Measurements from ENCODE around the gene ISYNA1. TPM values are rescaled to one million over a fixed set of nuclear protein-coding genes. Genes with fewer than 3 reads are reported as not detected.

The ISYNA1 gene
- total and polyA plus RNA-seq, 2 of the 13 experiments (the other 11 are each of a cell fraction or from before 2014, with no cell fraction given) = 29.6 to 48.5 TPM

GRCh38 chr19:18416778-18417249 is 21.1 kb downstream of the ISYNA1 start:
- peaks cover 66% of the 10 kb centered on the region for H3K4me1 ChIP-seq (ENCODE audit: insufficient read depth, low read length)
- POLR2A ChIA-PET = interaction anchor here (0.6 to 3.7 kb wide), 10 partner anchors 15 to 135 kb away, joined by 3 to 25 read pairs (median 4); partner anchors contain the start of genes GDF15, JUND and LSM4
- peaks cover 6% of the 10 kb centered on the region; the same call in 1 of the 2 replicates for H4K20me1 ChIP-seq (ENCODE audit: insufficient read depth, low read length)
- 2% methylated on average over 44 of the region's 44 CpGs for WGBS (ENCODE audit: low lambda C conversion rate)
- DNase-seq (ENCODE audit: low spot score) (peak; percentile 70), ATAC-seq (peak; percentile 53), FAIRE-seq (no peak)
- peak overlapping the region; percentile 64 for H3K9ac ChIP-seq (ENCODE audit: insufficient read depth, low read depth, low read length)
- peak overlapping the region; percentile 85 for H3K4me2 ChIP-seq (ENCODE audit: low read depth, low read length)
- CTCF ChIA-PET (ENCODE audit: low intra/inter-chr PET ratio, low total read pairs) = no interaction called here
- H3K36me3 ChIP-seq (replicated peaks in 1 of 2; ENCODE audit: control insufficient read depth in 1 of 2, insufficient read depth in 2 of 2, low read length in 2 of 2) = no peaks in the 10 kb centered on the region
- no peaks in the 10 kb centered on the region for H3K9me3 ChIP-seq (ENCODE audit: low read length)
- no TSS peak for BruUV-seq (replicated peaks)
- intact Hi-C loops (cut with micrococcal nuclease; ENCODE audit: unreplicated experiment) (no loop called here), in situ Hi-C loops (cut with HindIII; ENCODE audit: extremely low pct_ligation_motif_present, low pct_unique_long_range_greater_than_20kb) (loop anchor here (10.0 kb wide), 2 partner anchors 142 to 212 kb away; partner anchors contain the start of genes IQCN and RAB3A)
- H2AFZ ChIP-seq (ENCODE audit: low read length) = no peak overlapping the region
- H3K4me3 ChIP-seq (replicated peaks in 1 of 3; ENCODE audit: insufficient read depth in 1 of 3, low read depth in 2 of 3, low read length in 3 of 3) = peak overlapping the region; percentile 42 to 78 (median 54)
- H3K79me2 ChIP-seq (ENCODE audit: insufficient read depth, low read length) = peaks cover 16% of the 10 kb centered on the region
- H3K27me3 ChIP-seq (ENCODE audit: control insufficient read depth in 1 of 2, insufficient read depth in 2 of 2, low read length in 2 of 2) = no peaks in the 10 kb centered on the region
- H3K27ac ChIP-seq (ENCODE audit: extremely low read length, insufficient read depth, low read length) = peak overlapping the region; percentile 47
- TF ChIP-seq ZNF768 (CRISPR knock-in tag; IDR thresholded peaks at IDR 0.05) (no peak), ONECUT2 (CRISPR knock-in tag; IDR thresholded peaks at IDR 0.05) (no peak), MTA3 (CRISPR knock-in tag; IDR thresholded peaks at IDR 0.05) (no peak), PHF20 (CRISPR knock-in tag; IDR thresholded peaks at IDR 0.05) (no peak), SAFB2 (CRISPR knock-in tag; IDR thresholded peaks at IDR 0.05; ENCODE audit: borderline replicate concordance, low read depth) (0 out of 2 replicates have a peak, but pooled peaks have one; percentile 21), ZHX2 (IDR thresholded peaks at IDR 0.05; ENCODE audit: low read depth) (no peak), ZHX2 (CRISPR knock-in tag; IDR thresholded peaks at IDR 0.05; ENCODE audit: borderline replicate concordance) (no peak), ZNF362 (CRISPR knock-in tag; IDR thresholded peaks at IDR 0.05; ENCODE audit: borderline replicate concordance) (no peak), ZNF232 (CRISPR knock-in tag; IDR thresholded peaks at IDR 0.05; ENCODE audit: borderline replicate concordance) (no peak), NR2F1 (CRISPR knock-in tag; IDR thresholded peaks at IDR 0.05) (no peak), ZNF547 (CRISPR knock-in tag; IDR thresholded peaks at IDR 0.05) (no peak), ZNF280B (CRISPR knock-in tag; IDR thresholded peaks at IDR 0.05; ENCODE audit: borderline replicate concordance) (no peak; the same call in 1 of the 2 replicates), RFXANK (CRISPR knock-in tag; IDR thresholded peaks at IDR 0.05) (no peak), CENPT (CRISPR knock-in tag; IDR thresholded peaks at IDR 0.05; ENCODE audit: low read depth) (no peak), NCOA5 (CRISPR knock-in tag; IDR thresholded peaks at IDR 0.05) (no peak)
- TF ChIP-seq, protein P1, sequence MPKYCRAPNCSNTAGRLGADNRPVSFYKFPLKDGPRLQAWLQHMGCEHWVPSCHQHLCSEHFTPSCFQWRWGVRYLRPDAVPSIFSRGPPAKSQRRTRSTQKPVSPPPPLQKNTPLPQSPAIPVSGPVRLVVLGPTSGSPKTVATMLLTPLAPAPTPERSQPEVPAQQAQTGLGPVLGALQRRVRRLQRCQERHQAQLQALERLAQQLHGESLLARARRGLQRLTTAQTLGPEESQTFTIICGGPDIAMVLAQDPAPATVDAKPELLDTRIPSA (CRISPR knock-in tag; IDR thresholded peaks at IDR 0.05; ENCODE audit: borderline replicate concordance) = no peak
